Nucleus accumbens (tissue), 56 donors: ENCODE results near the gene MPHOSPH6.
A peak's percentile ranks its signal among the peaks of the same experiment; 100 is the strongest.
"Not testable (repeated sequence)": the region's sequence is repeated elsewhere in the genome, so short reads cannot be mapped to it uniquely, and the experiment has no call there.

Experiments used
- DNase-seq, 56 donors: peaks; one replicate each; lab custom pipeline; 2025; lab: John Stamatoyannopoulos, UW

The MPHOSPH6 gene

DNA sequence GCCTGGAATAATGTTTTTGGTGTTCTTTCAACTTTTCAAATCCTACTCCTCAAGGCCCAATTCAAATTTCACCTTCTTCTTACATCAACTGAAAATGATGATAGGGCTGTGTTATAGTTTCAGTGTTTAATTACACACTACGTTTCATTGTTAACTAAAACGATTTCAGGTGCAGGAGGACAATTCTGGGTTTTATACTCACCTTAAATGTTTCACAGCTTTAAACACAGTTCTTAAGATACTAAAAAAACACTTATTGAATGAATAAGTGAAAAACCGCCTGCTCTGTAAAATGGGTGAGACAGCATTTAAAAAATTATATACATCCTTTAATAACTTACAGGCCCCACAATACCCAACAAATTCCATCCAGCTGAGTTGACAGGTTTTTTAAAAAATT lies 6.2 kb upstream of the MPHOSPH6 start:
- no peak for DNase-seq

DNA sequence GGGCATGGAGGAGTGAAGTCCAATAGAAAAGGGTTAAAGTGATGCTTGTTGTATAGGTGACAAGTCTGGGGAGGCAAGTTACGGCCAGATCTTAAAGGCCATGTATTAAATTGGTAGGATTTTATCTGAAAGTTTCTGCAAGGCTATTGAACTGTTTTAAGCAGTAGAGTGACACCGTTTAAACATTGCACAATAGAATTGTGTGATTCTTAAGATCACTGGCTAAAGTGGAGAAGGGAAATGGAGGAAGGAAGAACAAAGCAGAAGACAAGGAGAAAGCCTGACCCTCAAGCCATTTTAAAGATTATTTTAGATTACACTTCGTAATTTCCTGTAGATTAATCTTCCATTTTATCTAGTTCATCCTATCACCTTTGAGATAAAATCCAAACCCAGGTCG lies 5.6 kb upstream of the MPHOSPH6 start:
- DNase-seq: no peak

DNA sequence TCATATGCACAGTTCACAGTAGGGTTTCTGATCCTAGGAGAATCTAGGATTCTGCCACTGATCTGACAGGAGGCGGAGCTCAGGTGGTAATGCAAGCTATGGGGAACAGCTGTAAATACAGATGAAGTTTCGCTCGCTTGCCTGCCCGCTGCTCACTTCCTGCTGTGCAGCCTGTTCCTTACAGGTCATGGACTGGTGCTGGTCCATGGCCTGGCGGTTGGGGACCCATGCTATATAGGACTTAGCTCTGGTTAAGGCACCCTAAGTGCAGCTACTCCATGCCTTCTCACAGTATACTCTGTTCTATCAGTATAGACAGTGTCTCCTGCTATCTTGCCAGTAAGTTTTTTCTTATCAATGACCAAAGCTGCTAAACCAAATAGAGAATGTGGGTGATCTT lies 2.4 kb downstream of the MPHOSPH6 start:
- DNase-seq: no peak

DNA sequence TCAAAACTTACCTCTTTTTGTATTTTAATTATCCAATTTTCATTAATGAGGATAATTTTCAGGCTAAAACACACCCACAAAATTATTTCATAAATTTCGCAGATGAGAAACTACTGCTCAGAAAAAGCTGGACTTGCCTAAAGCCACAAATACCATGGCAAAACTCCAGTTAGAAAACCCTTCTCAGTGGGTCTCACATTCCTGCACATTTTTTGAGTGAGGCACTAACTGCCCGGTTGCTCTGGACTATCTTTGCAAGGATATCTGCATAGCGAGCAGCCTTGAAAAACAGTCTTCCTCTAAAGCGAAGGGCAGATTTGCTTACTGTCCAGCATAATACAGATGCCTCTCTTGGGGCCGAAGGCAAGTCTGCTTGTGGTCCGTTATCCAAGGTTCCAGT lies 9.8 kb downstream of the MPHOSPH6 start:
- DNase-seq: no peak

DNA sequence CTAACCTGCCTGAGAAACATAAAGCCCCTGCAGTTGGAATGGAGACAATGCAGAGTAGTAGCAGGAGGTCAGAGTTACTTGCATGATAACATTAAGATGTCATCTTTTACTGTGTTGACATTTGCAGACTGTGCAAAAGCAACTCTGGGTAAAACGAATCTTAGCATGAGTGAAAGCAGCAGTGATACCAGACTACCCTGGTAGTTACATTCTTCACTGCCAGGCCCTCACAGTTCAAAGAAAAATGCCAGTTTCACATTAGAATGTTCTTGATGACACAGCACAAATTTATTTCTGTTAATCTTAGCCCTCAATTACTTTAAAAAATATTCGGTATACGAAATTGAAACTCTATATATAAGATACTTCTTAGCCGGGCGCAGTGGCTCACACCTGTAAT lies 12.2 kb downstream of the MPHOSPH6 start:
- DNase-seq: no peak

DNA sequence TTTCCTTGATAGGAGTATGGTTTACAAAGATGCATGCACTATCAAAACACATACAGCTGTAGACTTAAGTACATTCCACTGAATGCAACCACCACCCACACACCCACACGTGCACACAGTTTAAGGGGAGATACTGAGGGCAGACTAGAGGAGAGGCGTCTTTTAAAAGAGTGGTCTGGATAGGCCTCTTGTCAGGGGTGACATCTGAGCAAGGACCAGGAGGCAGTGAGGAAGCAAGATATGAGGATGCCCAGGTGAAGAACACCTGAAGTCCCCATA lies 12.6 kb downstream of the MPHOSPH6 start:
- DNase-seq: no peak

DNA sequence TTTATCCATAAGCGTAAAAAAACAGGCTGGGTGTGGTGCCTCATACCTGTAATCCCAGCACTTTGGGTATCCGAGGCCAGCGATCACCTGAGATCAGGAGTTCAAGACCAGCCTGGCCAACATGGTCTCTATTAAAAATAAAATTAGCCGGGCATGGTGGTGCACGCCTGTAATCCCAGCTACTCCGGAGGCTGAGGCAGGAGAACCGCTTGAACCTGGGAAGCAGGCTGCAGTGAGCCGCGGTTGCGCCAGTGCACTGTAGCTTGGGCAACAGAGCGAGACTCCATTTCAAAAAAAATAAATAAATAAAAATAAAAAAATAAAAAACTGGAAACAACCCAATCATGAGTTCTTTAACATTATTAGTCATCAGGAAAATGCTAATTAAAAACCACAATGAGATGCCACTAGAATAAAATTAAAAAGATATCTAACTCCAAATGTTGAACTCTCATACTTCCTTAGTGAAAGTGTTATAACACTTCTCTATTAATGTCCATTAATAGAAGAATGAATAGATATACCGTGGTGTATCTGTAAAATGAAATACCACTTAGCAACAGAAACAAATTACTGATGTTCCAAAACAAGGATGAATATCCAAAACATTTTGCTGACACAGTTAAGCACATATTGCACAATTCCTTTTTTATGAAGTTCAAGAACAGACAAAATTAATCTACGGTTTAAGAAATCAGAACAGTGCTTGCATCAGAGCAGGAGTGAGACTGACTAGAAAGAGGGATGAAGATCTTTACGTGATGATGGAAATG lies 13.1 kb downstream of the MPHOSPH6 start:
- no peak for DNase-seq

DNA sequence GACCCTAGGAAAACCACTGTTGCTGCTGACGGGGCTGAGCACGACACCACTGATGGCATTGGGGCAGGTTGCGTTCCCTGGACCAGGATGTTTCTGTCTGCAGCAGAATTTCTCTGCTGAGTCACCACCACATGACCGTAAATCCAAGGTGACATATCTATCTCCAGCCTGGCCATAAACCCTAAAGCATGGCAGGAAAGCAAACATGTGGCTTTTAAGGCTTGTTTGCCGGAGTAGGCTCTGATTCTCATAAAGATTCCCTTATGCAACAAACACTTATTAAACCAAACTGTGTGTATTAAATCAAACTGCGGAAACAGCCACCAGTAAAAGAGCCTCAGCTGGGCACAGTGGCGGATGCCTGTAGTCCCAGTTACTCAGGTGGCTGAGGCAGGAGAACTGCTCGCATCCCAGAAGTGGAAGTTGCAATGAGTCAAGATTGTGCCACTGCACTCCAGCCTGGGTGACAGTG lies 17.3 kb downstream of the MPHOSPH6 start:
- DNase-seq: no peak

DNA sequence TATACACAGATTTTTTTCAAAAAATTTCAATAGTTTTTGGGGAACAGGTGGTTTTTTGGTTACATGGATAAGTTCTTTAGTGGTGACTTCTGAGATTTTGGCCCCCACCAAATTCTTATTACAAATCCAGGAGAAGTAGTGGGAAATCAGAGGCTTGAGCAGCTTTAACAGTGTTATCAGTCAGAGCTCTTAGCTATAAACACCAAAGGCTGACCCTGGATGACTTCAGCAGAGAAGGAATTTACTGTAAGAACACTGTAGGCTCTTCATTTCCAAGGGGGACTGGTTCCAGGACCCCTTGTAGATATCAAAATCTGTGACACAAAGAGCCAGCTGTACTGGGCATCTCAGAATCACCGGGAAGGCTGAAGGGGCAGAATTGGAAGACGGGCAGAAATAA lies 17.8 kb downstream of the MPHOSPH6 start:
- no peak for DNase-seq

DNA sequence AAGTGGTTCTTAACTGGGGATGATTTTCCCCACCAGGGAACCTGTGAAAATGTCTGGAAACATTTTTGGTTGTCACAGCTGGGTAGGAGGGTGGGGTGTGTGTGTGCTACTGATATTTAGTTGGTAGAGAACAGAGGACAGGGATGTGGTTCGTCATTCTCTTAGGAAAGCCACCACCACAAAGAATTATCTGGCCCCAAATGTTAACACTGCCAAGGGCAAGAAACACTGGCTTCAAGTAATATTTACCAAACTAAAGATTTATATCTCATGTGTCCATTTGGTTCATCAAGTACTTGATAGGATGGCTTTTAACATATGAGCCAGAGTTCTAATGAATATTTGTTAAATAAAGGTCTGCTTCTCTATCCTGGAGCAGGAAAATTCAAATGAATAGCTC lies 19.5 kb downstream of the MPHOSPH6 start:
- DNase-seq: no peak

DNA sequence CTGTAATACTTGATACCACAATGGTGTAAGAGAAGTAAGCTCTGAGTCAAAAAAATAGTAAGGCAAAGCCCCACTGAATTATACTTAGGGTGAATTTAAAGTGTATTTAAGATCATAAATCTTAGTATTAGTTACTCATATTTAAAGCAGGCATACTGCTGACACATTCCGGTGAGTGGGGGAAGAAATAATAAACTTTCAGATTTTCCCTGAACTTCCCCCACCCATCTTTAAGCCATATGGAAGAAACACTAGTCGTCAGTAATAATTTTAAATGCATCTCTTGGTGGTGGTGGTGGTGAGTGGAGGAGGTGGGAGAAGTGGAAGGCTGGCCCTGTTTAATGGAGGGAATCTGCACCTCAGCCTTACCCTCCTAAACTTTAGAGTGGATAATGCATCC lies 20.5 kb downstream of the MPHOSPH6 start:
- no peak for DNase-seq

DNA sequence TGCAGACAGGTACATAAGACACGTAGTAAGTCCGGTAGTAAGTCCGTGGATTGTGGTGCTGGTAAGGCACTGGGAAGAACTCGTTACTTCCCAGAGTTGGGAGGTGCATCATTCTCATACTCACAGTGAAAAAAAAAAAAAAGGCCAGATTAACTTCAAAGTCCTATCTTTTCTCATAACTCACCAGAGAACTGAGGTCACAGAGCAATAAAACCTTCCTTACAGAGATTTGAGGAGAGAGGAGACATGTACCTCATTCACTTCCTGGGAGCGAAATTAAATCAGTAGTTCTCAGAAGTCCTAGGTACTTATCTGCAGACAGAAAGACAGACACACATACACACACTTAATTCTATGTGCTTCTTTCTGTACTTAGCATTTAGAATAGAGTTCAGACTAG lies 22.5 kb downstream of the MPHOSPH6 start:
- no peak for DNase-seq

DNA sequence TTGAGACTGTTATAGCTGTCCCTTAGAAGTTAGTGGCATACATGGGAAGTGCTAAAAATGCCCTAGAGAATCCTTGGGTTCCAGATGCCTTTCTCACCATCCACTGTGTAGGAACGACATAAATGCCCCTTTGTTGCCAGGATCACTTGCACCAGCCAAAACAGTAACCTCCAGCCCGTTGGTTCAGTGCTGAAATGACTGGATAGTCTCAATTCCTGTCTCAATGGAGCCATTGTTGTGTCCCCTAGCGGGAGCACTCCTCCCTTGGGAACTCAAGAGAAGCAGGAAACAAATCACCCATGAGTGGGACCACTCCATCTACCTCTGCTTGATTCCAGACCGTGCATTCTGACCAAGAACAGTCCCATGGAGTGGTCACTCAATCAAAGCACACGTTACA lies 23.1 kb downstream of the MPHOSPH6 start:
- DNase-seq: peak in 50 of 56 donors; percentile 1 to 76 (median 42)

DNA sequence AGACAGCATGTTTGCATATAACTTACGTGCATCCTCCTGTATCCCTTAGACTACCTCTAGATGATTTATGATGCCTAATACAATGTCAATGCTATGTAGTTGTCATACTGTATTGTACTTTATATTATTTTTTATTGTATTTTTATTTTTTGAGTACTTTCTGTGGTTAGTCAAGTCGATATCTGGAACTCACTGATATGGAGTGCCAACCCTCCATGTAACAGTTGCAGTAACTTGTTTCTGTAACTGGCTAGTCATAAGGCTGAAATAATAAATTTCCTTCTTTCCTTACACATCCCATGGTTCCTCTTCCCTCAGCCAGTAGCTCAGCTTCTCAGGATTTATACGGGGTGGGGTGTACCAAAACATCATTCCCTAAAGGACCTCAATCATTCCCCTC lies 23.5 kb downstream of the MPHOSPH6 start:
- DNase-seq: no peak

DNA sequence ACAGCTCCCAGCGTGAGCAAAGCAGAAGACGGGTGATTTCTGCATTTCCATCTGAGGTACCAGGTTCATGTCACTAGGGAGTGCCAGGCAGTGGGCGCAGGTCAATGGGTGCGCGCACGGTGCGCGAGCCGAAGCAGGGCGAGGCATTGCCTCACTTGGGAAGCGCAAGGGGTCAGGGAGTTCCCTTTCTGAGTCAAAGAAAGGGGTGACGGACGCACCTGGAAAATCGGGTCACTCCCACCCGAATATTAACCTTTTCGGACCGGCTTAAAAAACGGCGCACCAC lies 30.8 kb downstream of the MPHOSPH6 start:
- DNase-seq: not testable (repeated sequence)

DNA sequence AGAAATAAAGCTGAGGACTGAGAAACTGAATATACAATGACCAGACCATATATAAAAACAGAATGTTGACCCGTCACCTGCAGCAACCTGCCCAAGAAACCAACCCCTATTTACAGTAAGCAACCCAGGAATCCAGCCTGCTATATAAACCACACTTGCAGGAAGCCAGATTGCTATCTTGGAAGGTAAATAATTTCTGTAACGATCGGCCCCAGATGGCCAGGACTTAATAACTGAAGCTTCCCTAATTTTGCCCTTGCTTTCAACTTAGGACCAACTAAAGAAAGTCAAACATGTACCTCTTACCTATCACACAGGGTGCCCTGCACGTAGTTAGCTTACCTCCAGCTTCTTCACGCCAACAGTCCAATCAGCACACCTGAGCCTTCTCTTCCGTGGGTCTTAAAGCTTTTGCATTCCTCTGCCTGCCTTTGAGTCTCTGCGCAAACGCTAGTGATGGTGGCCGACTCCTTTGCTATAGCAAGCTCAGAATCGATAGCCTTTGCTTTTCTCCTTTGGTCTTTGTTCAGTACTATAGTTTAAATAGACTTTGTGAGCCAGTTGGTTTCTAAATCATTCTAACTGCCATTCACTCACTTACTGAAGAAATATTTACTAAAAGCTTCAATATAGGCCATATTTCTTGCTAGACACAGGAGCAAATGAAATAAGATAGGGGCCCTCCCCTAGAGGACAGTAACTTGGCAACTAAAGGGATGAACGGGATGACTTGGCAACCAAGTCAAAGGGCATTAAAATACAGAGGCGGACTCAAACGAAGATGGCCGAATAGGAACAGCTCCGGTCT lies 31.3 kb downstream of the MPHOSPH6 start:
- DNase-seq: no peak

DNA sequence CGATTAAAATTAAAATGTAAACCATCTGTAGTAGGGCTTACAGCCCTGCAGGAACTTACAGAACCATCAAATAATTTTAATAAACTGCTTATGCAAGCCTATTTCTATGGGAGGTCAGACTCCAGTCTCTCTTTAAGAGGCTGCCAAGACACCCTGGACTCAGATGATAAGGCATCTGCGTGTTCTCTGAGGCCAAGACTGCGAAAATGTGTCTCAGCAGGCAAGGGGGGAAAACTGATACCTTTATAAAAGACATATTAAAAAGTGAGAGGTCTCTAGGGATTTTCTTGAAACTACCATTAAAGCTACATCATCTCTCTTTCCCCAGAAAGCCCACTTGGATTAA lies 32.2 kb downstream of the MPHOSPH6 start:
- no peak for DNase-seq

DNA sequence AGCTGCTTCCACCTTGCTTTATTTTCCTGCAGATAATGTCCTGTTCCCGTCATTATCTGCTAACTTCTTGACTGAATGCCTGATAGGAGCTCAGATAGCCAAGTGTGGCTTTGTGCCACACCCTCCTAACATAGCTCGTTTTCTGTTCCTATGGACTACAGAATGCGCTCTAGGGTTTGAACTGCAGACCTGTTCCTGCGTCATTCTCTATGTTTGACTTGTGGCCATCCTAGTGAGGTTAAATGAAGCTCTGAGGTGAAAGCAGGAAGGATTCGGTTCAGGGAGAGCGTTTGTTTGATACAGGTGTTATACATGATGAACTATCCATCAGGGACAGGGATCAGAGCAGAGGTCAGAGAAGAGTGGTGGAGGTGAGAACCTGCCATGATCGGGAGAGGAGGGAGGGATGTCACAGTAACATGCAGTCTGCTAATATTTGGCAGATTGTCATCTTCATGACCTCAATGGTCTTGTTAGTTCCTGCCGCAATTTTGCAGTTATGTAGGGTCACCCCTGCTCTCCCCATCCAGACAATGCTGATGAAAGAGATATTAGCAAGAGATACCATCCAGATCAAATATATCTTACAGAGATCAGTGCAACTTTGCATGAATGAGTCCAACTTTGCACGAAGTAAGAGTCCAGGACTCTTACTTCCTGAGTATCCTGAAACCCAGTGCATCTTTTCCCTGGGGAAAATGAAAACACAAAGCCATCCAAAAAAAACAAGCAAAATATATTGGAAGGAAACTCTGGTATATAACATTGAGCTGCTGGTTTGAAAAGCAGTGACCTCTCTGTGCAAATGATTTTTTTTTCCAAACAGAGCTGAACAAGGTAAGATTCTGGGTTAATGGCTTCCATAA lies 32.8 kb downstream of the MPHOSPH6 start:
- no peak for DNase-seq

DNA sequence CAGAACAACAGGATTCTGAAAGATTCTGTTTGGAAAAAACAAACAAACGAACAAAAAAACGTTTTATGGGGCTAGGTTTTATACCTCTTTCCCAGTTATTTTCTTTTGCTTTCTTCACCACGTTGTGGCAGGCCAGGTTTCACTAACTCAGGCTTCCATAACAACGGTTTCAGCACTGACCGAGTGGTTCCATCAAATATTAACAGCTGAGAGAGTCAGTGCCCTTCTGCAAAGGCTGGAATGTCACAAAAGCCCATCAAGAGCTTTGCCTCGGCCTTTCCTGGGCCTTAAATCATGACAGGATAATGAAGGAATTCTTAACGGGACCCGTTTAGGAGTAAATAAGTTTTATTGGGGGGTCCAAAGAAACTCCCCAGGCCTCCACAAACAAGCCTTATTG lies 34.2 kb downstream of the MPHOSPH6 start:
- no peak for DNase-seq

DNA sequence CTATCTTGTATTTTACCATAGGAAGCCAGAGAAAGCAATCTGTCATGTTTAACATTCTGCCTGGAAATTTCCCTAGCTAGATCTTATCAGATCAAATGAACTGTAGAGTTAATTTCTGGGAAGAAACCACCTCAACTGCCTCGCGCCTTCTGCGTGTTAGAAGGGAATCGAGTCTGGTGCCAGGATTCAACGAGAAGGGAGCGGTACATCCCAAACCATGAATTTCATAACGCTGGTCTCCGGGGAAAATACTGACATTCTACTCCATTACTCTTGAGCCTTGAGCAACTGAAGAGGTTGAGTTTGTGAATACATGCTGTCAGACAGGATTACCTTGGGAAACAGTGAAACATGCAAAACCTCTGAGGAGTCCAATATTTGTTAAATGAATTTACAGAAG lies 35.2 kb downstream of the MPHOSPH6 start:
- DNase-seq: no peak

DNA sequence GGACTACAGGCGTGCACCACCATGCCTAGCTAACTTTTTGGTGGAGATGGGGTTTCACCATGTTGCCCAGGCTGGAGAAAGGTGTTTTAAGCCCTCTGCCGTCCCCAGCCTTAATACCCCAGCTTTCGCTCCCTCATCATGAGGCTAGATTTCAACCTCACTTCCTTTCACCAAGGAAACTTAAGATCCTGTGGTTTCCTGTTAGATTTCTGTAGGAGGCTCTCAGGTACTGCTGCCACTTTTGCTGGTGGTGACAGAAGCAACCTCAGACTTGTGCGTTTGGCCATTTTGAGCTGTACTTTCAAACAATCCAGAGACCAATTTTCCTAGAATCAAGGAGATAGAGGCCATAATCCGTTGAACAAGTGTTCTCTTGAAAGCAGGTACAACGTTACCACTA lies 36.2 kb downstream of the MPHOSPH6 start:
- DNase-seq: no peak

DNA sequence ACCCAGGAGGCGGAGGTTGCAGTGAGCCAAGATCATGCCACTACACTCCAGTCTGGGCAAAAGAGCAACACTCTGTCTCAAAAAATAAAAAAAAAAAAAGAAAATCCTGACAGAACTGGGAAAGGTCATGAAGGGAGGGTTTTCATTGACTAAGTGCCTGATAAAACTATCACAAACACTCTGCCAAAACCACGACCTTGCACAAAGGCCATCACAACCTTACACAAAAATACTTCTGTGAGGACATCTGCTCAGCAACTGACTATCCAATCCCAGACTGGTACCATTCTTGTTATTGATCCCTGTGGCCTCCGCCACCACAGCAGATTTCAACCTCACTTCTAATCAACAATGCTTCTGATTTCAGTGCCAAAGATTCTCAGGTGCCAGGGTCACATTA lies 40.1 kb downstream of the MPHOSPH6 start:
- DNase-seq: no peak
